GM12872 (cell line): Measurements from ENCODE around the gene SLC6A14.

Experiments used
- CTCF ChIP-seq: IDR thresholded peaks from 3 replicates; pipeline ENCODE4 v1.5.1; 2011; ENCODE audit warnings: low read depth, mild to moderate bottlenecking, low read length, moderate library complexity; ENCODE audit not compliant: insufficient read depth

Gene SLC6A14

GRCh38 chrX:116436358-116436816 is at the start of gene SLC6A14:
TSS of gene SLC6A14 (plus strand) at chrX:116436606. CDS start at chrX:116436710, 104 bp downstream.
- TF ChIP-seq CTCF = no peak

- TF ChIP-seq CTCF = no peak
These were observed 40.7 kb upstream of the SLC6A14 start for GRCh38 chrX:116395752-116396151.

DNA sequence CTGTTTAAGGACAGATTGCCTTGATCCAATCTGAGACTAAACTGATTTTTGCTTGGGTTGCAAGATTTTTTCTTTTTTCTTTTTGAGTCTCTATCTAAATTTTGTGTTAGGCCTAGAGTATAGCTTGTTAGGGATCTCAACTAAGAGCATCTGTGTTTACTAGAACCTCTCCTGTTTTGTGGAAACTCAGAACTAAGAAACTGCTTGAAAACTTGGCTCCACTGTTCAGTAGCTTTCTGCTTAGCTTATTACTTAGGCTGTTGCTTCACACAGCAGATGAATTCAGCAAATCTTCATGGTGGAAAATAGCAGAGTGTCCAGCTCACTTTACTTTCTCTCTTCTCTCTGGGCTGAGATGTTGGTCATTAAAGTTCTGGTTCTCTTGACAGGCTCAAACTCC is 36.7 kb upstream of the SLC6A14 start:
- TF ChIP-seq CTCF = no peak

GRCh38 chrX:116409219-116409618 is 27.2 kb upstream of the SLC6A14 start:
- no peak for TF ChIP-seq CTCF

DNA sequence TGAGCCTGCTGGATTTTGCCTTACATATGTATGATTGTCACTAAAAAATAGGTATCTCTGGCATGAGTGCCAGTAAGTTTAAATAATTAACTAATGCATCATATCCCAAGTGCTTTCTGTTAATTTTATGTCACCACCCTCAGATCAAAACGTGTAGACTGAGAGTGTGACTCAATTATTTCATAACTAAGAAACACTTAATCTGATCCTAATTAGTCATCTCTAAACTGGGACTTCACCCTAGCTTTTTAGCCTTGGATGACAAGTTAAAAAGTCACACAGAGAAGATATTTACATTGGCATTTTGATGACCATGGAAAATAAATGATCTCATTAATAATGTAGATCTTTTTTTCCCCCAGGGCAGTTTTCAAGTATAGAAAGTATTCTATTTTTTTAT is 23.1 kb upstream of the SLC6A14 start:
- no peak for TF ChIP-seq CTCF

- no peak for TF ChIP-seq CTCF
These were observed 19.2 kb upstream of the SLC6A14 start for GRCh38 chrX:116417214-116417613.

- no peak for TF ChIP-seq CTCF
These were observed 18.4 kb upstream of the SLC6A14 start for GRCh38 chrX:116417968-116418367.

DNA sequence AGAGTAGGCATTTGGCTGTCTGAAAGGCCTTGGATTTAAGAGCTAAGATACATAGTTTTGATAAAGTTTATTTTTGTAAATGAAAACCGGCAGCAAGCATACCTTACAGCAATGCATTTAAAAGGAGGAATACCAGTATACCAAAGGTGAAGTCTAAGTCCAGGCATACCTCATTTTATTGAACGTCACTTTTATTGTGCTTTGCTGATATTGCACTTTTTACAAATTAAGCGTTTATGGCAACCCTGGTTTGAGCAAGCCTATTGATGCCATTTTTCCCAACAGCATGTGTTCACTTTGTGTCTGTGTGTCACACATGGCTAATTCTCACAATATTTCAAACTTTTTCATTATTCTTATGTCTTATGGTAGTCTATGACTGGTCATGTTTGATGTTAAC is 8.4 kb upstream of the SLC6A14 start:
- no peak for TF ChIP-seq CTCF
